Tibial artery (tissue), 4 donors: ENCODE results near the gene TNNC1.

Experiments used
- DNase-seq, 2 donors: peaks; one replicate each; pipeline ENCODE4 v3.0.0-alpha.2; 2019
- H3K27ac ChIP-seq, 2 donors: fragments of 200-600 bp; sonication (generic) in 1 of 2; 1 replicate in 1 of 2; 2 replicates in 1 of 2; pipeline ENCODE4 v1.5.1; 2018 to 2019; ENCODE audit warnings: mild to moderate bottlenecking in 1 of 2
- H3K27me3 ChIP-seq, 2 donors: fragments of 200-600 bp; sonication (generic) in 1 of 2; one replicate each; pipeline versions ENCODE4 v1.5.1 to v1.6.0; 2016 to 2019
- H3K36me3 ChIP-seq, 3 donors: fragments of 200-600 bp; sonication (generic) in 2 of 3; one replicate each; pipeline ENCODE4 v1.5.1; 2016 to 2019; ENCODE audit warnings: mild to moderate bottlenecking in 2 of 3
- H3K4me1 ChIP-seq, 4 donors: fragments of 200-600 bp; sonication (generic) in 2 of 4; 1 replicate in 3 of 4; 2 replicates in 1 of 4; pipeline ENCODE4 v1.5.1; 2016 to 2019
- H3K4me3 ChIP-seq, 2 donors: fragments of 200-600 bp; sonication (generic) in 1 of 2; 1 replicate in 1 of 2; 2 replicates in 1 of 2; pipeline ENCODE4 v1.5.1; 2018 to 2019; ENCODE audit warnings: mild to moderate bottlenecking in 2 of 2
- H3K9me3 ChIP-seq, 3 donors: fragments of 200-600 bp; sonication (generic) in 1 of 3; one replicate each; pipeline ENCODE4 v1.5.1; 2016 to 2019
- CTCF ChIP-seq, 2 experiments: fragments of 200-600 bp in 1 of 2; fragments of 450-650 bp in 1 of 2; IDR thresholded peaks; one replicate each; pipeline ENCODE4 v1.5.1; 2017 to 2019; ENCODE audit warnings: antibody characterized with exemption in 2 of 2, mild to moderate bottlenecking in 1 of 2, moderate library complexity in 1 of 2
- intact Hi-C: fragments of 100-400 bp; cut with DNase I; formaldehyde crosslinking; loops from one replicate; pipeline ENCODE4 v1.15.0; 2023; ENCODE audit warnings: low total_unique reads

Gene TNNC1

GRCh38 chr3:52495777-52496602 is 42.1 kb upstream of the TNNC1 start:
- no peak for TF ChIP-seq CTCF (IDR thresholded peaks at IDR 0.05)
- Histone ChIP-seq H3K27ac (peak overlapping the region; percentile 9 to 42), H3K27me3 (no peaks in the 10 kb centered on the region), H3K9me3 (no peaks in the 10 kb centered on the region), H3K4me1 (peaks cover 0 to 16% (median 0%) of the 10 kb centered on the region in 4 donors), H3K36me3 (peaks cover 20 to 30% (median 23%) of the 10 kb centered on the region in 3 donors), H3K4me3 (peak overlapping the region; percentile 37 to 39)
- DNase-seq, result no peak
- intact Hi-C loops, result no loop called here

GRCh38 chr3:52494886-52495495 is 41.1 kb upstream of the TNNC1 start, which contains the start of gene STAB1:
STAB1 (plus strand) TSS chr3:52495338; CDS start chr3:52495414, 76 bp downstream.
- H3K4me3 ChIP-seq, result peak within 1 kb of the TSS; percentile 37 to 39
- H3K9me3 ChIP-seq, result no peaks in the 10 kb centered on the region
- peak in 1 of 2 donors; percentile 66 for DNase-seq
- intact Hi-C loops, result no loop called here
- H3K4me1 ChIP-seq, result peaks cover 0 to 23% (median 0%) of the 10 kb centered on the region in 4 donors
- H3K36me3 ChIP-seq, result peaks cover 30 to 40% (median 33%) of the 10 kb centered on the region in 3 donors
- no peak for TF ChIP-seq CTCF (IDR thresholded peaks at IDR 0.05)
- peak within 1 kb of the TSS; percentile 9 to 42 for H3K27ac ChIP-seq
- no peaks in the 10 kb centered on the region for H3K27me3 ChIP-seq

GRCh38 chr3:52494445-52494844 is 40.6 kb upstream of the TNNC1 start:
- Histone ChIP-seq H3K9me3 (no peaks in the 10 kb centered on the region), H3K27ac (no peak overlapping the region), H3K27me3 (no peaks in the 10 kb centered on the region), H3K4me1 (peaks cover 0 to 24% (median 0%) of the 10 kb centered on the region in 4 donors), H3K4me3 (peak overlapping the region in 1 of 2 donors; percentile 37), H3K36me3 (peaks cover 35 to 45% (median 39%) of the 10 kb centered on the region in 3 donors)
- no peak for TF ChIP-seq CTCF (IDR thresholded peaks at IDR 0.05)
- DNase-seq, result no peak
- intact Hi-C loops, result no loop called here

GRCh38 chr3:52493232-52494017 is 39.6 kb upstream of the TNNC1 start:
- peaks cover 0 to 24% (median 0%) of the 10 kb centered on the region in 4 donors for H3K4me1 ChIP-seq
- TF ChIP-seq CTCF (IDR thresholded peaks at IDR 0.05), result no peak
- no peaks in the 10 kb centered on the region for H3K27me3 ChIP-seq
- no peak overlapping the region for H3K27ac ChIP-seq
- H3K4me3 ChIP-seq, result no peak overlapping the region
- intact Hi-C loops, result no loop called here
- no peaks in the 10 kb centered on the region for H3K9me3 ChIP-seq
- DNase-seq, result no peak
- H3K36me3 ChIP-seq, result peaks cover 45 to 56% (median 49%) of the 10 kb centered on the region in 3 donors

- intact Hi-C loops, result no loop called here
- no peak overlapping the region for H3K27ac ChIP-seq
- TF ChIP-seq CTCF (IDR thresholded peaks at IDR 0.05), result no peak
Measured at GRCh38 chr3:52492059-52492458, 38.2 kb upstream of the TNNC1 start.

More at GRCh38 chr3:52492059-52492458, 38.2 kb upstream of the TNNC1 start:
- H3K4me3 ChIP-seq, result no peak overlapping the region
- peaks cover 58 to 69% (median 63%) of the 10 kb centered on the region in 3 donors for H3K36me3 ChIP-seq
- H3K9me3 ChIP-seq, result no peaks in the 10 kb centered on the region
- H3K27me3 ChIP-seq, result no peaks in the 10 kb centered on the region
- DNase-seq, result no peak
- H3K4me1 ChIP-seq, result peaks cover 0 to 24% (median 0%) of the 10 kb centered on the region in 4 donors
